Hepatocyte (in vitro differentiated cells): Measurements from ENCODE around the gene ENTPD2. TPM values are rescaled to one million over a fixed set of nuclear protein-coding genes. Genes with fewer than 3 reads are reported as not detected.
"Not testable (repeated sequence)": the region's sequence is repeated elsewhere in the genome, so short reads cannot be mapped to it uniquely, and the experiment has no call there.

ENCODE experiments used
- DNase-seq: peaks from one replicate; pipeline ENCODE4 v3.0.0-alpha.2; 2016; ENCODE audit warnings: low spot score
- H2AFZ ChIP-seq: fragments of 200-600 bp; sonication (generic); 2 replicates; pipeline ENCODE4 v1.6.0; 2016; ENCODE audit warnings: antibody characterized with exemption, mild to moderate bottlenecking
- H3K27ac ChIP-seq: fragments of 200-600 bp; sonication (generic); 2 replicates; pipeline ENCODE4 v1.5.1; 2016; ENCODE audit warnings: mild to moderate bottlenecking
- H3K27me3 ChIP-seq: fragments of 200-600 bp; sonication (generic); 2 replicates; pipeline ENCODE4 v1.6.1; 2016
- H3K36me3 ChIP-seq: fragments of 200-600 bp; sonication (generic); replicated peaks from 2 replicates; pipeline ENCODE4 v1.5.1; 2016; ENCODE audit warnings: low read depth; ENCODE audit not compliant: insufficient read depth
- H3K4me1 ChIP-seq: fragments of 200-600 bp; sonication (generic); 2 replicates; pipeline ENCODE4 v1.5.1; 2016; ENCODE audit warnings: mild to moderate bottlenecking, moderate library complexity; ENCODE audit not compliant: insufficient read depth
- H3K4me2 ChIP-seq: fragments of 200-600 bp; sonication (generic); 2 replicates; pipeline ENCODE4 v1.6.0; 2016
- H3K4me3 ChIP-seq: fragments of 200-600 bp; sonication (generic); 2 replicates; pipeline ENCODE4 v1.5.1; 2016; ENCODE audit warnings: mild to moderate bottlenecking
- H3K79me2 ChIP-seq: fragments of 200-600 bp; sonication (generic); 2 replicates; pipeline ENCODE4 v1.6.0; 2017; ENCODE audit warnings: mild to moderate bottlenecking
- H3K9me2 ChIP-seq: fragments of 200-600 bp; sonication (generic); replicated peaks from 2 replicates; pipeline ENCODE4 v1.6.0; 2017; ENCODE audit warnings: mild to moderate bottlenecking; ENCODE audit not compliant: insufficient read depth
- H3K9me3 ChIP-seq: fragments of 200-600 bp; sonication (generic); 2 replicates; pipeline ENCODE4 v1.5.1; 2016; ENCODE audit warnings: low read depth, mild to moderate bottlenecking
- H4K20me1 ChIP-seq: fragments of 200-600 bp; sonication (generic); 2 replicates; pipeline ENCODE4 v1.6.0; 2016; ENCODE audit warnings: mild to moderate bottlenecking; ENCODE audit not compliant: insufficient read depth, poor library complexity, severe bottlenecking
- EZH2 ChIP-seq: fragments of 200-600 bp; sonication (generic); IDR thresholded peaks from 2 replicates; pipeline ENCODE4 v1.6.1; 2016; ENCODE audit warnings: antibody characterized with exemption, mild to moderate bottlenecking, borderline replicate concordance
- EZH2phosphoT487 ChIP-seq: fragments of 200-600 bp; sonication (generic); IDR thresholded peaks from one replicate; pipeline ENCODE4 v1.6.1; 2018; ENCODE audit warnings: antibody characterized with exemption, mild to moderate bottlenecking, low read depth, moderate library complexity; ENCODE audit not compliant: unreplicated experiment, severe bottlenecking
- whole genome bisulfite sequencing: methylation state at CpG from one replicate; pipeline ENCODE4 v1.1.6; 2016; ENCODE audit warnings: low lambda C conversion rate; ENCODE audit errors: missing lambda C conversion rate; 5-methylcytosine and 5-hydroxymethylcytosine counted together
- polyA plus RNA-seq: library from polyadenylated mRNA; unstranded; fragments of >200 nt; fragmentation: Nextera tagmentation; extraction: Ambion mirVana; gene quantifications from 2 replicates; pipeline ENCODE4 v1.2.1, GENCODE V29; 2016
- total RNA-seq: library from RNA; depleted of rRNA; stranded (reverse); fragments of >200 nt; gene quantifications from 2 replicates; pipeline ENCODE4 v1.2.3, GENCODE V29; 2014
- TF ChIP-seq, protein P1 (sequence below): fragments of 200-600 bp; sonication (generic); IDR thresholded peaks from 2 replicates; pipeline ENCODE4 v1.5.1; 2016; ENCODE audit warnings: antibody characterized with exemption, mild to moderate bottlenecking; ENCODE audit not compliant: poor library complexity

Gene ENTPD2
- total and polyA plus RNA-seq, 2 experiments from 2014 or later = 1.1 to 1.8 TPM

DNA sequence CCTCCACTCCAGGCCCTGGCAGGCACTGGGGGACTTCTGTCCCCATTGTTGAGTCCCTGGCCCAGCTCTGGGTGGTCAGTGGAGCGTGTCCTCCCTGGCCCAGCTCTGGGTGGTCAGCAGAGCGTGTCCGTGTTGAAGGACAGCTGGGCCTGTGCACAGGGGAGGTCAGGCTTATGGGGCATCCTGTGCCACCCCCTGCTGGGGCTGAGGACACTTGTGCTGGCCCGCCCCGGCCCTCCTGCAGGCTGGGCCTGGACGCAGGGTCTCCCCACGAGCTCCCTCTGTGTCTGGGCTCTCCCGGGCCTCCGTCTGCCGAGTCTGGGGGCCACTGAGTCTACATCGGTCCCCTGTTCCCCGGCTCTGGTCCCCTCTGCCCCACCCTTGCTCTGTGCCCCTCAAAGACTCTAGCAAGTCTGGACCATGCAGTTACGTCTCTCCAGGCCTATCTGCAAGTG is 46.0 kb downstream of the ENTPD2 start:
- Histone ChIP-seq H3K9me3 (no peaks in the 10 kb centered on the region), H3K9me2 (no peaks in the 10 kb centered on the region), H4K20me1 (no peaks in the 10 kb centered on the region), H3K36me3 (no peaks in the 10 kb centered on the region), H3K4me3 (no peak overlapping the region), H3K79me2 (no peaks in the 10 kb centered on the region), H3K27me3 (no peaks in the 10 kb centered on the region), H3K4me2 (no peak overlapping the region), H2AFZ (no peak overlapping the region), H3K27ac (no peak overlapping the region), H3K4me1 (no peaks in the 10 kb centered on the region)
- 96% methylated on average over 13 of the region's 13 CpGs for WGBS
- TF ChIP-seq EZH2phosphoT487 = no peak
- DNase-seq = no peak

DNA sequence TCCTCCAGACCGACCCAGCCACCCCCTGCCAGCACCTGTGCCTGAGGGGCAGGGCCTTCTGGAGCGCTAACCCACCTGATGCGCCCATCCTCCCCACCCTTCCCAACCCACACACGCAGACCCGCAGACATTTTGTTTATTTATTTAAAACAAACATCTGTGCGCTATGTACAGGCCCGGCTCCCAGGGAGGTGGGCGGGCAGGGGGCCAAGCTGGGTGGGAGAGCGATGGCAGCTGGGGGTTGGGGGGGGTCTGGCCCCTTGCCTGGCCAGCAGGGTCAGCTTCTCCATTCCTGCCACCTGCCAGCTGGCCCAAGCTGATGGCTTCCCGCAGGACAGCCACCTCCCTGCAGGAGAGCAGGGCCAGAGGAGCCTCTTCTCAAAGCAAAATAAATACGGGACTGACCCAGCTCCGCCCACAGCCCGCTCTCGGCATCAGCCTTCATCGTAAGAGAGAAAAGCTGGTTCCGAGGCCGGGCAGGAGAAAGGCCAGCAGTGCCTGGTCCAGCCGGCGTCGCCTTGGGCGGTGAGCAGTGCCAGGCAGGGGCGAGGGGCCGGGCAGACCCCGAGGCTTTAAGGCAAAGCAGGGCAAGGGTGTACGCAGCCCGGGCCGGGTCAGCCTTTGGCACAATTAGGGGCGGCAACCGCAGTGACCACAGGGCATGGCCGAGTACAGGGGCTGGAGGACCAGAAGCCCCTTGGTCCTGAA is 46.6 kb downstream of the ENTPD2 start:
- Histone ChIP-seq H2AFZ (no peak overlapping the region), H3K27ac (no peak overlapping the region), H3K27me3 (no peaks in the 10 kb centered on the region), H4K20me1 (no peaks in the 10 kb centered on the region), H3K36me3 (no peaks in the 10 kb centered on the region), H3K9me2 (no peaks in the 10 kb centered on the region), H3K4me1 (no peaks in the 10 kb centered on the region), H3K9me3 (no peaks in the 10 kb centered on the region), H3K79me2 (no peaks in the 10 kb centered on the region), H3K4me3 (no peak overlapping the region), H3K4me2 (no peak overlapping the region)
- TF ChIP-seq EZH2phosphoT487 (no peak), EZH2 (no peak)
- TF ChIP-seq, protein P1, sequence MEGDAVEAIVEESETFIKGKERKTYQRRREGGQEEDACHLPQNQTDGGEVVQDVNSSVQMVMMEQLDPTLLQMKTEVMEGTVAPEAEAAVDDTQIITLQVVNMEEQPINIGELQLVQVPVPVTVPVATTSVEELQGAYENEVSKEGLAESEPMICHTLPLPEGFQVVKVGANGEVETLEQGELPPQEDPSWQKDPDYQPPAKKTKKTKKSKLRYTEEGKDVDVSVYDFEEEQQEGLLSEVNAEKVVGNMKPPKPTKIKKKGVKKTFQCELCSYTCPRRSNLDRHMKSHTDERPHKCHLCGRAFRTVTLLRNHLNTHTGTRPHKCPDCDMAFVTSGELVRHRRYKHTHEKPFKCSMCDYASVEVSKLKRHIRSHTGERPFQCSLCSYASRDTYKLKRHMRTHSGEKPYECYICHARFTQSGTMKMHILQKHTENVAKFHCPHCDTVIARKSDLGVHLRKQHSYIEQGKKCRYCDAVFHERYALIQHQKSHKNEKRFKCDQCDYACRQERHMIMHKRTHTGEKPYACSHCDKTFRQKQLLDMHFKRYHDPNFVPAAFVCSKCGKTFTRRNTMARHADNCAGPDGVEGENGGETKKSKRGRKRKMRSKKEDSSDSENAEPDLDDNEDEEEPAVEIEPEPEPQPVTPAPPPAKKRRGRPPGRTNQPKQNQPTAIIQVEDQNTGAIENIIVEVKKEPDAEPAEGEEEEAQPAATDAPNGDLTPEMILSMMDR = no peak
- no peak for DNase-seq
- 77% methylated on average over 29 of the region's 30 CpGs for WGBS

DNA sequence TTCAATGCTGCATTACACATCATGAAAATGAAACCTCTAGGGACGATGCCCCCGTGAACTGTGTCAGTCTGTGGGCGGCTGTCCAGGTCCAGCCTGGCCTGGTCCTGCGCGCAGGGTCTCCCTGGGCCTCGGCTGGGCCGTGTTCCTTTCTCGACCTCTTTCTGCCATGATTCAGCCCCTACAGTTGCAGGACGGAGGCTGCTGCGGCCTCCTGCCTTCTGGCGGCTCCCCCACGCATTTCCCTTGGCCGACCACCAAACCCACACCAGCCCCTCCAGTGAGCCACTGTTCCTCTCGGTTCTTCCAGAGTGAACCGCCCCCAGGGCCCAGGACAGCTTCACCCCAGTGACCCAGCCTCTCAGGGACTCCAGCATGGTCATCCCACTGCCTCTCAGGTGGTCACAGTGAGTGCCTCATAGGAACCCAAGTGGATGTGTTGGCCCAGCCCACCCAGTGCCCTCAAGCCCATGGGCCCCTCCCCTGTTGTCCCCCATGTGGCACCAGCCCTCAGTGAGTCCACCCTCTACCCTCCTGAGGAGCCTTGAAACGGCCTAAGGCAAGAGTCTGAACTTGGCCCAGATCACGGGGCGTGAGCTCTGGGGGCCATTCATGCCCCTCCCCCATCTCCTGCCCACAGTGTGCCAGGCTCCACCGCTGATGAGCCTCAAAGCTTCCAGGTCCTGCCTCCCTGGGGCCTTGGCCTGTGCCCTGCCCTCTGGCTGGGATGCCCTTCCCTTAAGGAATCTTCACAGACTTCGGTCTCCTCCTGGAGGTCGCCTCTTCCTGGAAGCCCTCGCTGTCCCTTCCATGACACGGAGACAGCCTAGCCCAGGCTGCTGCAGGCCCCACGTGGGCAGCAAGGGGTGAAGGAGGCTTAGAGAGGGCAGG is 47.5 kb downstream of the ENTPD2 start:
- Histone ChIP-seq H3K36me3 (no peaks in the 10 kb centered on the region), H3K4me3 (no peak overlapping the region), H3K9me2 (no peaks in the 10 kb centered on the region), H4K20me1 (no peaks in the 10 kb centered on the region), H3K27me3 (no peaks in the 10 kb centered on the region), H3K4me2 (no peak overlapping the region), H3K4me1 (no peaks in the 10 kb centered on the region), H3K79me2 (no peaks in the 10 kb centered on the region), H3K27ac (no peak overlapping the region), H3K9me3 (no peaks in the 10 kb centered on the region), H2AFZ (no peak overlapping the region)
- 93% methylated on average over 24 of the region's 24 CpGs for WGBS
- no peak for TF ChIP-seq EZH2phosphoT487
- no peak for TF ChIP-seq EZH2
- TF ChIP-seq, protein P1 = no peak
- no peak for DNase-seq

DNA sequence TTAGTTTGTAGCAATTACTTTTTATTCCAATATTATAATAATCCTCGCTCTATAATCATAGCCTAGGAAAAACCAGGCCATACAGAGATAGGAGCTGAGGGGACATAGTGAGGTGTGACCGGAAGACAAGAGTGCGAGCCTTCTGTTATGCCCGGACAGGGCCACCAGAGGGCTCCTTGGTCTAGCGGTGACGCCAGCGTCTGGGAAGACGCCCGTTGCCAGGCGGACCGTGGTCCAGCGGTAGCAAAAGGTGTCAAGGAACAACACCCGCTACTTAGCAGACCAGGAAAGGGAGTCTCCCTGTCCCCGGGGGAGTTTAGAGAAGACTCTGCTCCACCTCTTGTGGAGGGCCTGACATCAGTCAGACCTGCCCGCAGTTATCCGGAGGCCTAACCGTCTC is 49.6 kb downstream of the ENTPD2 start:
- H4K20me1 ChIP-seq, H3K4me2 ChIP-seq: not testable (repeated sequence)
- WGBS = 60% methylated on average over 17 of the region's 17 CpGs

More for the DNA sequence above, 49.6 kb downstream of the ENTPD2 start:
- H3K4me1 ChIP-seq, H3K27me3 ChIP-seq, H3K79me2 ChIP-seq, H2AFZ ChIP-seq, H3K27ac ChIP-seq, H3K9me3 ChIP-seq, DNase-seq, H3K4me3 ChIP-seq, H3K9me2 ChIP-seq, H3K36me3 ChIP-seq: not testable (repeated sequence)
- TF ChIP-seq, protein P1 = peak; percentile 32
